SW 1271 (cell line): Measurements from ENCODE around the gene POU3F2.

Experiments used
- DNase-seq, 2 experiments: peaks; one replicate each; lab custom pipeline; 2025; lab: John Stamatoyannopoulos, UW

POU3F2 gene

GRCh38 chr6:98844244-98845210 lies 10.2 kb downstream of the POU3F2 start:
- DNase-seq: no peak

GRCh38 chr6:98845211-98846020 lies 11.0 kb downstream of the POU3F2 start:
- peak; percentile 62 to 83 for DNase-seq

DNA sequence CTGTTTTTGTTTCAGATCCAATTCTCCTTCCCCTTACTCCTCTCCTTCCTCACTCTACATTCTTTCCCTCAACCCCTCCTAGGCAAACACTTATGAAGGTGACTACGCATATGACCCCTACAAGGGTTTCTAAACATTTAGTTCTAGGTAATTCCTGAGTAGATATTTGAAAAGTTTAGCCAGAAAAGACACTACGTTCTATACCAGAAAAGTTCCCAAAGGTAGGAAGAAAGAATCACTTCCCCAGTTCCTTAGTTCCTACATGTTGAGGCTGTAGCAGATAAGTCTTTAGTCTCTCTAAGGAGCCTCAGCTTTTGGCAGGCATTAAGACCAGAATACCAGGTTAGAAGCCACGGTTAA lies 11.6 kb downstream of the POU3F2 start:
- DNase-seq: no peak

DNA sequence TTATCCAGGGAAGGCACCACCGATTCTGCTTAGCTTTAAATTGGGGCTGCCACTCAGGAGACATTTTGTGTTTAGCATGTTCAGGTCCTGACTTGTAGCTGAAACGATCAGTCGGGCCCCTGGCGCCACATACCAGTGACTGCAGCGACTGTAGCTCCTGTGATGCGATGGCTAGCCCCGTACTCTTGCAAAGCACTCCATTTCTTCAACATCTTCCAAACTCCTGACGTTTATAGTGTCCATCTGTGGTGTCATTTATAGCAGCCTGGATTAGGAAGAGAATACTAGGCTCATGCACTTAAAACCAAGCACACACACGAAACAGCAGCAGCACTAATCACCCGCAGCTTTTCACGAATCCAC lies 13.0 kb downstream of the POU3F2 start:
- DNase-seq: no peak

DNA sequence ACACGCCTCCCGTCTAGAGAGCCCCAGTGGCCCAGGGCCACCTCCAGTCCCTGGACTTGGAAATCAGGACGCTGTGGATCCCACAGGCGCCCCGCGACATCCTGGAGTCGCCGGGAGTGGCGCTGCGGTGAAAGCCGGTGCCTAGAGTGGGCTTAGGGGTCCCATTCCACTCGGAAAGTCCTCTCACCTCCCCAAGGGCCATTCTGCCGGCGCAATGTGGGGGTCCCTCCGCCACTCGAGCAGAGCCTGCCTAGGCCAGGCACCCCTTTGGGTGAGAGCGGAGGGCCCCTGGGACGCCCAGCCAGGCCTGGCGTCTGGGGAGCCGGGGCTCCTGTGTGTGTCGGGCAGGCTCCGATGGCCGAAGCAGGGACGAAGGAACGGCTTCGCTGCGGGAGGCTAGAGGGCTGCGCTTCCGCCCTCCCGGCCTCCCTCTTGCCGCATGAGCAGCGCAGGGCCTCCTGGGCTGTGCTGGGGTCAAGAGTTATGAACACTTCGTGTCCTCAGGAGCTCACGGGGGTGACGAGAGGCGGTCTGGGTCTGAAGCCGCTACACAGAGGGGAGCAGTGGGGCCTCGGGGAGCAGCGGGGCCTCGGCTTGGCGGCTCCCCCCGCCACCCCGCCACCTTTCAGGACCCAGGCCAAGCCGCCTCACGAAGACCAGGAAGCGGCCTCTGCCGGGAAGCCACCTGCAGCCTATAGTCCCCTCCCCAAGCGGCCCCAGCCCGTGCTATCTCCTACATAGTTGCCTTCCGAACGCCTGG lies 13.6 kb downstream of the POU3F2 start:
- no peak for DNase-seq

DNA sequence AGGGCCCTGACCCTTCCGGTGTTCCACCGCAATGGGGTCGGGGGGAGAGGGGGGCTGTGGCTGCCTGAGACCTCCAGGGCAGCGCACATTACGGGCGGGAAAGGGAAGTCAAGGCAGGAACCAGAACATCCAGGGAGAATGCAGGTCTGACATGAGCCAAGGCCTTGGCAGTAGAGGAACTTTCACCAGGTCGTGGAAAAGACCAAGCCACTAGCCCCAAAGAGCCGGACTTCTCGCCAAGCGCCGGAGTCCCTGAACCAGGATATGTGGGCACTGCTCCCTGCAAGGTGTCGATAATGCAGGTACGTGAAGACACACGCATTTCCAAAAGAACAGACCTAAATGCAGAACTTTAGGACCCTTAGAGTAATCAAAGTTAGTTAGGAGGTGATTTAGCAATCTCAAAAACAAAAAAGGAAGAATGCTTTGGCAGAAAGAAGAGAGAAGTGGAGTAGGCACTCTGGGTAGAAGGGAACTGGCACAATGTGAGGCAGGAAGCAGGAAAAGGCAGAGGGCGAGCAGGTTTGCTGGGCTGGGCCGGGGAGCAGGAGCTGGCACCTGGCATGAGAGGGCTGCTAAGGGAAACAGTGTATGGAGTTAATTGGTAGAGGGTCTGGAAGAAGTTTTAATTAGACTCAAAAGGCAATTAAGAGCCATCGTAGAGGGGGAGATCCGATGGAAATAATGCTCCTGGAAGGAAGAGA lies 14.3 kb downstream of the POU3F2 start:
- DNase-seq: no peak

DNA sequence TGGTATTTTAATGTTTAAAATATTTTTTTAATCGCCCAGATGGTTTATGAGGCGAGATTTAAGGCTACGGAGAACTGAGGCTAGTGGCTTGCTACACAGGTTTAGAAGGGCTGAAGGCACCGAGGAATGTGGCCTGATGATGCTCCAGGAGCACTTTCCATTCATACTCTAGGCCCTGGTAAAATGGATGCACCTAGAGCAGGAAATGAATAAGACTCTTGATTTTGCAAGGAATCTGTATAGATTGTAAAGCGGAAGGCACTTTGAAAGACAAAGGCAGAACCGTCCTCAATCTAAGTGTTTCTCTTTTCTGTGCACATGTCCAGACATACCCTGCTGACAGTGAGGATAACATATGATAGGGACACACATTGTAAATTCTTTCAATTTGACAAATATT lies 30.1 kb downstream of the POU3F2 start:
- no peak for DNase-seq

GRCh38 chr6:98871057-98871456 lies 36.7 kb downstream of the POU3F2 start:
- no peak for DNase-seq

GRCh38 chr6:98871821-98872220 lies 37.4 kb downstream of the POU3F2 start:
- no peak for DNase-seq

DNA sequence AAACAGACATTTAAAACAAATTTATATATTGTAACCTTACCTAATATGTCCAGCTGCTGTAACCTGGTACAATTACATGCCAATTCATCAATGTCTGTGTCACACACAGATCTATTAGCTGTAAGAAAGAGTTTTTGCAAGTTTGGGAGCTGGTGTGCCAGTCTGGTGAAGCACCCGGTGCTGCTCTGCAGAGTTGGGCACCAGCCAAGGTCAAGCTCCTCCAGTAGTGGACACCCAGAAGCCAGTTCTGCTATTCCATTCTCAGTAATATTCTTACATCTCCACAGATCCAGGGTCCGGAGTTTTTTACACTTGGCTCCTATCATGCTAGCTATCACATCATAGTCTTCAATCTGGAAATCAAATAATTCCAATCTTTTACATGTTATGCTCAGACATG lies 41.0 kb downstream of the POU3F2 start:
- DNase-seq: no peak

- no peak for DNase-seq
Measured at GRCh38 chr6:98877250-98877649, 42.9 kb downstream of the POU3F2 start.

- no peak for DNase-seq
Measured at GRCh38 chr6:98880486-98880885, 46.1 kb downstream of the POU3F2 start.

- no peak for DNase-seq
Measured at GRCh38 chr6:98885330-98885729, 51.0 kb downstream of the POU3F2 start.

DNA sequence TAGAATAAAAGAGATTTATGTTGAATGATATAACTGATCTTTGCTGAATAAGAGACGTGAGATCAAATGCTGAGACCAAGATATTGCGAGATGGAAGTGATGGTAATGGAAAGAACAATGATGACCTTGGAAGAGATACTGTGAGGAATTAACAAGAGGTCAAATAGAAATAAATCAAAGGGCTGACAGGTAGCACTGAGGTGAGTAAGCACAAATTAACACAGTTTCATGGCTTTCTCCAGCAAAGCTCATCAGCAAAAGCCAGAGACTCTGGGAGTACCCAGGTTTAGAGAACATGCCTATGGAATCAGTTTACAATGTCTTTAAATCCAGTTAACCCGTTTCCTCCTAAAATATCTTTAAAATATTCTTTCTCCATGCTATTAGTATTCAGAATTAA lies 53.3 kb downstream of the POU3F2 start:
- DNase-seq: no peak
